ENCODE results near the gene RNF34.

RNF34 gene

GRCh38 chr12:121436706-121437105 lies 36.8 kb downstream of the RNF34 start:
- no peak for DNase-seq (ENCODE audit: low read depth in 1 of 2, low spot score in 1 of 2)

GRCh38 chr12:121438905-121439304 lies 39.0 kb downstream of the RNF34 start:
- DNase-seq (ENCODE audit: low read depth in 1 of 2, low spot score in 1 of 2): no peak

GRCh38 chr12:121439715-121440114 lies 39.8 kb downstream of the RNF34 start:
- no peak for DNase-seq (ENCODE audit: low read depth in 1 of 2, low spot score in 1 of 2)

- no peak for DNase-seq (ENCODE audit: low read depth in 1 of 2, low spot score in 1 of 2)
These were observed 40.9 kb downstream of the RNF34 start for GRCh38 chr12:121440768-121441167.

GRCh38 chr12:121441555-121441954 lies 41.6 kb downstream of the RNF34 start:
- no peak for DNase-seq (ENCODE audit: low read depth in 1 of 2, low spot score in 1 of 2)

GRCh38 chr12:121442028-121442948 lies 42.4 kb downstream of the RNF34 start:
- DNase-seq (ENCODE audit: low read depth in 1 of 2, low spot score in 1 of 2): no peak

- peak; percentile 29 to 69 for DNase-seq (ENCODE audit: low read depth in 1 of 2, low spot score in 1 of 2)
These were observed 43.4 kb downstream of the RNF34 start for GRCh38 chr12:121443193-121443870.

- DNase-seq (ENCODE audit: low read depth in 1 of 2, low spot score in 1 of 2): no peak
These were observed 44.3 kb downstream of the RNF34 start for GRCh38 chr12:121443911-121444841.

GRCh38 chr12:121444842-121445202 lies 44.9 kb downstream of the RNF34 start:
- no peak for DNase-seq (ENCODE audit: low read depth in 1 of 2, low spot score in 1 of 2)

- no peak for DNase-seq (ENCODE audit: low read depth in 1 of 2, low spot score in 1 of 2)
These were observed 46.8 kb downstream of the RNF34 start for GRCh38 chr12:121446750-121447149.

GRCh38 chr12:121448771-121449315 lies 48.9 kb downstream of the RNF34 start:
- DNase-seq (ENCODE audit: low read depth in 1 of 2, low spot score in 1 of 2): no peak

GRCh38 chr12:121451961-121452339 lies 52.0 kb downstream of the RNF34 start:
- no peak for DNase-seq (ENCODE audit: low read depth in 1 of 2, low spot score in 1 of 2)

GRCh38 chr12:121452340-121452984 lies 52.5 kb downstream of the RNF34 start:
- DNase-seq (ENCODE audit: low read depth in 1 of 2, low spot score in 1 of 2): no peak

GRCh38 chr12:121452985-121453360 lies 53.1 kb downstream of the RNF34 start:
- no peak for DNase-seq (ENCODE audit: low read depth in 1 of 2, low spot score in 1 of 2)

- no peak for DNase-seq (ENCODE audit: low read depth in 1 of 2, low spot score in 1 of 2)
These were observed 53.7 kb downstream of the RNF34 start for GRCh38 chr12:121453629-121454028.

- no peak for DNase-seq (ENCODE audit: low read depth in 1 of 2, low spot score in 1 of 2)
These were observed 55.0 kb downstream of the RNF34 start for GRCh38 chr12:121454921-121455320.

GRCh38 chr12:121455766-121456420 lies 56.0 kb downstream of the RNF34 start:
- DNase-seq (ENCODE audit: low read depth in 1 of 2, low spot score in 1 of 2): no peak

GRCh38 chr12:121456551-121456950 lies 56.6 kb downstream of the RNF34 start:
- DNase-seq (ENCODE audit: low read depth in 1 of 2, low spot score in 1 of 2): no peak

GRCh38 chr12:121461048-121461447 lies 61.1 kb downstream of the RNF34 start:
- no peak for DNase-seq (ENCODE audit: low read depth in 1 of 2, low spot score in 1 of 2)

- DNase-seq (ENCODE audit: low read depth in 1 of 2, low spot score in 1 of 2): no peak
These were observed 64.4 kb downstream of the RNF34 start for GRCh38 chr12:121464331-121464730.
